CD8-positive, alpha-beta memory T cell (primary cell): Measurements from ENCODE around the gene PACSIN2. TPM values are rescaled to one million over a fixed set of nuclear protein-coding genes. Genes with fewer than 3 reads are reported as not detected.
A peak's percentile ranks its signal among the peaks of the same experiment; 100 is the strongest.

Experiments used
- CTCF ChIA-PET: fragments of 350-600 bp; sonication (Branson Sonifier 250); formaldehyde crosslinking; loops from one replicate; lab custom pipeline; 2021; ENCODE audit warnings: antibody characterized with exemption; lab: Charles Lee
- POLR2A ChIA-PET: fragments of 350-600 bp; sonication (Branson Sonifier 250); formaldehyde crosslinking; loops from one replicate; lab custom pipeline; 2021; ENCODE audit warnings: antibody characterized with exemption; lab: Charles Lee
- DNase-seq, 5 donors: peaks; one replicate each; pipeline versions ENCODE4 v3.0.0 to v3.0.0-alpha.2; 2020 to 2022; ENCODE audit warnings: mixed read lengths in 1 of 5
- H3K27ac ChIP-seq: one replicate; pipeline ENCODE4 v1.7.0; 2013; ENCODE audit warnings: low read depth, mild to moderate bottlenecking, low read length, moderate library complexity
- H3K27me3 ChIP-seq: 2 replicates; pipeline ENCODE4 v1.7.0; 2013; ENCODE audit warnings: low read length, mild to moderate bottlenecking; ENCODE audit not compliant: insufficient read depth, poor library complexity, severe bottlenecking
- H3K36me3 ChIP-seq: 2 replicates; pipeline ENCODE4 v1.7.0; 2013; ENCODE audit warnings: mild to moderate bottlenecking, low read length, moderate library complexity; ENCODE audit not compliant: insufficient read depth
- H3K4me1 ChIP-seq: 2 replicates; pipeline ENCODE4 v1.7.0; 2013; ENCODE audit warnings: mild to moderate bottlenecking, low read length, moderate library complexity; ENCODE audit not compliant: insufficient read depth
- H3K4me3 ChIP-seq: 2 replicates; pipeline ENCODE4 v1.7.0; 2013; ENCODE audit warnings: mild to moderate bottlenecking, low read length
- H3K9me3 ChIP-seq: 2 replicates; pipeline ENCODE4 v1.7.0; 2013; ENCODE audit warnings: mild to moderate bottlenecking, low read length
- H3K27ac Mint-ChIP-seq, 8 donors: one replicate each; pipeline ENCODE4 v1.8.0; 2020 to 2021; ENCODE audit warnings: mixed read lengths in 8 of 8, mild to moderate bottlenecking in 6 of 8, inconsistent platforms in 3 of 8, moderate library complexity in 3 of 8
- H3K27me3 Mint-ChIP-seq, 2 donors: one replicate each; pipeline ENCODE4 v1.8.0; 2020 to 2021; ENCODE audit warnings: mixed read lengths in 2 of 2, mild to moderate bottlenecking in 1 of 2, moderate library complexity in 1 of 2
- H3K36me3 Mint-ChIP-seq, 3 donors: one replicate each; pipeline ENCODE4 v1.8.0; 2020 to 2021; ENCODE audit warnings: mixed read lengths in 3 of 3, inconsistent platforms in 1 of 3, mild to moderate bottlenecking in 1 of 3
- H3K4me1 Mint-ChIP-seq, 3 donors: one replicate each; pipeline ENCODE4 v1.8.0; 2020 to 2021; ENCODE audit warnings: mixed read lengths in 3 of 3, inconsistent platforms in 1 of 3, mild to moderate bottlenecking in 1 of 3
- H3K4me3 Mint-ChIP-seq, 7 donors: one replicate each; pipeline ENCODE4 v1.8.0; 2020 to 2021; ENCODE audit warnings: mixed read lengths in 7 of 7, mild to moderate bottlenecking in 6 of 7, moderate library complexity in 4 of 7, inconsistent platforms in 2 of 7
- H3K9me3 Mint-ChIP-seq, 5 donors: one replicate each; pipeline ENCODE4 v1.8.0; 2020 to 2022; ENCODE audit warnings: mixed read lengths in 5 of 5, mild to moderate bottlenecking in 3 of 5, moderate library complexity in 2 of 5, inconsistent platforms in 1 of 5
- polyA plus RNA-seq: library from polyadenylated mRNA; unstranded; fragments of 300-500 nt; fragmentation: Illumina TruSeq; gene quantifications from one replicate; pipeline ENCODE4 v1.2.3, GENCODE V29; 2021
- total RNA-seq, 2 experiments: library from RNA; stranded (reverse); gene quantifications; one replicate each; pipeline ENCODE4 v1.2.3, GENCODE V29; 2021

The PACSIN2 gene
- total and polyA plus RNA-seq, 3 experiments from 2014 or later: 26.3 to 36.5 (median 30.2) TPM

GRCh38 chr22:42994917-42995562 is 19.9 kb downstream of the PACSIN2 start:
- CTCF ChIA-PET: no interaction called here
- Histone ChIP-seq H3K27ac (no peak overlapping the region), H3K9me3 (no peaks in the 10 kb centered on the region), H3K27me3 (no peaks in the 10 kb centered on the region), H3K4me1 (no peaks in the 10 kb centered on the region), H3K36me3 (no peaks in the 10 kb centered on the region), H3K4me3 (no peak overlapping the region)
- H3K27me3 Mint-ChIP-seq: no peaks in the 10 kb centered on the region
- no peak for DNase-seq
- H3K27ac Mint-ChIP-seq: no peak overlapping the region
- POLR2A ChIA-PET: no interaction called here
- H3K4me3 Mint-ChIP-seq: no peak overlapping the region
- no peaks in the 10 kb centered on the region for H3K9me3 Mint-ChIP-seq
- peaks cover 27 to 65% (median 47%) of the 10 kb centered on the region in 3 donors for H3K4me1 Mint-ChIP-seq
- peaks cover 0 to 7% (median 5%) of the 10 kb centered on the region in 3 donors for H3K36me3 Mint-ChIP-seq

GRCh38 chr22:42994276-42994916 is 20.6 kb downstream of the PACSIN2 start:
- POLR2A ChIA-PET: no interaction called here
- Histone ChIP-seq H3K9me3 (no peaks in the 10 kb centered on the region), H3K4me3 (no peak overlapping the region), H3K27me3 (no peaks in the 10 kb centered on the region), H3K27ac (no peak overlapping the region), H3K4me1 (no peaks in the 10 kb centered on the region), H3K36me3 (no peaks in the 10 kb centered on the region)
- CTCF ChIA-PET: no interaction called here
- peak overlapping the region in 1 of 8 donors; percentile 22 for H3K27ac Mint-ChIP-seq
- H3K36me3 Mint-ChIP-seq: peaks cover 0 to 7% (median 5%) of the 10 kb centered on the region in 3 donors
- no peaks in the 10 kb centered on the region for H3K9me3 Mint-ChIP-seq
- H3K4me1 Mint-ChIP-seq: peaks cover 26 to 59% (median 47%) of the 10 kb centered on the region in 3 donors
- DNase-seq: peak in 1 of 5 donors; percentile 32
- no peak overlapping the region for H3K4me3 Mint-ChIP-seq
- H3K27me3 Mint-ChIP-seq: no peaks in the 10 kb centered on the region

GRCh38 chr22:42993651-42994275 is 21.2 kb downstream of the PACSIN2 start:
- no peaks in the 10 kb centered on the region for H3K27me3 Mint-ChIP-seq
- peaks cover 0 to 7% (median 5%) of the 10 kb centered on the region in 3 donors for H3K36me3 Mint-ChIP-seq
- DNase-seq: no peak
- ChIA-PET POLR2A (no interaction called here), CTCF (no interaction called here)
- H3K27ac Mint-ChIP-seq: peak overlapping the region in 1 of 8 donors; percentile 22
- no peak overlapping the region for H3K4me3 Mint-ChIP-seq
- Histone ChIP-seq H3K27ac (no peak overlapping the region), H3K9me3 (no peaks in the 10 kb centered on the region), H3K27me3 (no peaks in the 10 kb centered on the region), H3K4me1 (no peaks in the 10 kb centered on the region), H3K4me3 (no peak overlapping the region), H3K36me3 (no peaks in the 10 kb centered on the region)
- H3K4me1 Mint-ChIP-seq: peaks cover 23 to 52% (median 41%) of the 10 kb centered on the region in 3 donors
- no peaks in the 10 kb centered on the region for H3K9me3 Mint-ChIP-seq

GRCh38 chr22:42992886-42993479 is 22.0 kb downstream of the PACSIN2 start:
- no peak overlapping the region for H3K4me3 ChIP-seq
- H3K4me1 ChIP-seq: no peaks in the 10 kb centered on the region
- Mint-ChIP-seq H3K36me3 (peaks cover 0 to 7% (median 5%) of the 10 kb centered on the region in 3 donors), H3K27me3 (no peaks in the 10 kb centered on the region), H3K27ac (no peak overlapping the region), H3K4me3 (no peak overlapping the region), H3K4me1 (peaks cover 17 to 50% (median 41%) of the 10 kb centered on the region in 3 donors), H3K9me3 (no peaks in the 10 kb centered on the region)
- POLR2A ChIA-PET: no interaction called here
- H3K27ac ChIP-seq: no peak overlapping the region
- no peaks in the 10 kb centered on the region for H3K36me3 ChIP-seq
- CTCF ChIA-PET: no interaction called here
- no peaks in the 10 kb centered on the region for H3K9me3 ChIP-seq
- no peaks in the 10 kb centered on the region for H3K27me3 ChIP-seq
- no peak for DNase-seq

GRCh38 chr22:42992092-42992491 is 22.9 kb downstream of the PACSIN2 start:
- Mint-ChIP-seq H3K27ac (no peak overlapping the region), H3K9me3 (no peaks in the 10 kb centered on the region), H3K36me3 (peaks cover 0 to 7% (median 5%) of the 10 kb centered on the region in 3 donors), H3K4me3 (no peak overlapping the region), H3K27me3 (no peaks in the 10 kb centered on the region), H3K4me1 (peaks cover 13 to 47% (median 37%) of the 10 kb centered on the region in 3 donors)
- CTCF ChIA-PET: no interaction called here
- Histone ChIP-seq H3K36me3 (no peaks in the 10 kb centered on the region), H3K4me1 (no peaks in the 10 kb centered on the region), H3K9me3 (no peaks in the 10 kb centered on the region), H3K27me3 (no peaks in the 10 kb centered on the region), H3K27ac (no peak overlapping the region), H3K4me3 (no peak overlapping the region)
- no peak for DNase-seq
- POLR2A ChIA-PET: no interaction called here

GRCh38 chr22:42991010-42991651 is 23.8 kb downstream of the PACSIN2 start:
- no peaks in the 10 kb centered on the region for H3K27me3 ChIP-seq
- POLR2A ChIA-PET: interaction anchor here (0.7 kb wide), 1 partner anchor 10 kb away, joined by 7 read pairs; no protein-coding TSS in a partner anchor
- CTCF ChIA-PET: no interaction called here
- no peaks in the 10 kb centered on the region for H3K9me3 ChIP-seq
- Mint-ChIP-seq H3K9me3 (no peaks in the 10 kb centered on the region), H3K27me3 (no peaks in the 10 kb centered on the region), H3K4me1 (peaks cover 21 to 53% (median 47%) of the 10 kb centered on the region in 3 donors), H3K36me3 (peaks cover 0 to 7% (median 5%) of the 10 kb centered on the region in 3 donors), H3K4me3 (no peak overlapping the region), H3K27ac (no peak overlapping the region)
- H3K36me3 ChIP-seq: no peaks in the 10 kb centered on the region
- DNase-seq: no peak
- no peaks in the 10 kb centered on the region for H3K4me1 ChIP-seq
- H3K4me3 ChIP-seq: no peak overlapping the region
- no peak overlapping the region for H3K27ac ChIP-seq

GRCh38 chr22:42990131-42990838 is 24.7 kb downstream of the PACSIN2 start:
- no peak overlapping the region for H3K4me3 Mint-ChIP-seq

More at GRCh38 chr22:42990131-42990838, 24.7 kb downstream of the PACSIN2 start:
- Mint-ChIP-seq H3K36me3 (peaks cover 0 to 7% (median 5%) of the 10 kb centered on the region in 3 donors), H3K27me3 (no peaks in the 10 kb centered on the region), H3K27ac (peak overlapping the region in 1 of 8 donors; percentile 20), H3K4me1 (peaks cover 22 to 56% (median 56%) of the 10 kb centered on the region in 3 donors), H3K9me3 (no peaks in the 10 kb centered on the region)
- no peaks in the 10 kb centered on the region for H3K4me1 ChIP-seq
- no peak overlapping the region for H3K27ac ChIP-seq
- H3K4me3 ChIP-seq: no peak overlapping the region
- DNase-seq: no peak
- no peaks in the 10 kb centered on the region for H3K9me3 ChIP-seq
- H3K36me3 ChIP-seq: no peaks in the 10 kb centered on the region
- no peaks in the 10 kb centered on the region for H3K27me3 ChIP-seq
- POLR2A ChIA-PET: no interaction called here
- CTCF ChIA-PET: no interaction called here
